Neural cell (in vitro differentiated cells): ENCODE results near the gene SLC6A19. TPM values are rescaled to one million over a fixed set of nuclear protein-coding genes. Genes with fewer than 3 reads are reported as not detected.

Experiments
- H2AFZ ChIP-seq: fragments of 200-600, 300-800 bp; sonication (generic), shearing (Covaris generic); 2 replicates; pipeline ENCODE4 v1.6.0; 2014; ENCODE audit warnings: low read depth, mild to moderate bottlenecking, antibody characterized with exemption, low read length, moderate library complexity
- H3F3A ChIP-seq: fragments of 200-600 bp; shearing (Covaris generic); 2 replicates; pipeline ENCODE4 v1.6.1; 2016; ENCODE audit warnings: mild to moderate bottlenecking, moderate library complexity, mixed read lengths, antibody characterized with exemption, low read length; ENCODE audit not compliant: insufficient read depth, poor library complexity, severe bottlenecking
- H3K27ac ChIP-seq: fragments of 200-600, 300-800 bp; sonication (generic), shearing (Covaris generic); 2 replicates; pipeline ENCODE4 v1.5.1; 2014; ENCODE audit warnings: mild to moderate bottlenecking, low read length, moderate library complexity
- H3K27me3 ChIP-seq: fragments of 300-800, 200-600 bp; sonication (generic), shearing (Covaris generic); 2 replicates; pipeline ENCODE4 v1.6.0; 2014; ENCODE audit warnings: mild to moderate bottlenecking, low read depth, low read length, moderate library complexity; ENCODE audit not compliant: insufficient read depth
- H3K36me3 ChIP-seq: fragments of 300-800, 200-600 bp; sonication (generic), shearing (Covaris generic); 2 replicates; pipeline ENCODE4 v1.5.1; 2014; ENCODE audit warnings: mild to moderate bottlenecking, antibody characterized with exemption, low read length, moderate library complexity; ENCODE audit not compliant: insufficient read depth
- H3K4me2 ChIP-seq: fragments of 300-800, 200-600 bp; sonication (generic), shearing (Covaris generic); 2 replicates; pipeline ENCODE4 v1.6.0; 2014; ENCODE audit warnings: mild to moderate bottlenecking, low read length
- H3K4me3 ChIP-seq: fragments of 300-800, 200-600 bp; sonication (generic), shearing (Covaris generic); 2 replicates; pipeline ENCODE4 v1.5.1; 2014; ENCODE audit warnings: mild to moderate bottlenecking, low read length, moderate library complexity
- H3K79me2 ChIP-seq: fragments of 200-600 bp; shearing (Covaris generic); replicated peaks from 2 replicates; pipeline ENCODE4 v1.6.0; 2014; ENCODE audit warnings: mild to moderate bottlenecking, low read length, moderate library complexity; ENCODE audit not compliant: insufficient read depth
- H3K9ac ChIP-seq: fragments of 300-800, 200-600 bp; sonication (generic), shearing (Covaris generic); 2 replicates; pipeline ENCODE4 v1.6.1; 2016; ENCODE audit warnings: mild to moderate bottlenecking, low read length, mixed read lengths
- H3K9me2 ChIP-seq: fragments of 200-600 bp; shearing (Covaris generic); 2 replicates; pipeline ENCODE4 v1.6.1; 2016; ENCODE audit warnings: mild to moderate bottlenecking, low read length, mixed read lengths; ENCODE audit not compliant: insufficient read depth
- H3K9me3 ChIP-seq: fragments of 200-600, 300-800 bp; sonication (generic), shearing (Covaris generic); 2 replicates; pipeline ENCODE4 v1.6.1; 2016; ENCODE audit warnings: mild to moderate bottlenecking, mixed run types, low read length, moderate library complexity, mixed read lengths
- H4K20me1 ChIP-seq: fragments of 200-600 bp; shearing (Covaris generic); 2 replicates; pipeline ENCODE4 v1.6.1; 2016; ENCODE audit warnings: mild to moderate bottlenecking, mixed run types; ENCODE audit not compliant: insufficient read depth
- EP300 ChIP-seq: fragments of 450-650 bp; conservative IDR thresholded peaks from 2 replicates; pipeline ENCODE4 v1.6.1; 2014; ENCODE audit warnings: antibody characterized with exemption, mild to moderate bottlenecking, moderate library complexity; ENCODE audit not compliant: poor library complexity, severe bottlenecking
- EZH2 ChIP-seq: fragments of 200-600, 300-800 bp; shearing (Covaris generic), sonication (generic); IDR thresholded peaks from 2 replicates; pipeline ENCODE4 v1.6.1; 2014; ENCODE audit warnings: antibody characterized with exemption, low read length, borderline replicate concordance, mild to moderate bottlenecking; ENCODE audit not compliant: insufficient read depth, poor library complexity, severe bottlenecking
- MXI1 ChIP-seq: fragments of 450-650 bp; conservative IDR thresholded peaks from 2 replicates; pipeline ENCODE4 v1.6.1; 2014; ENCODE audit warnings: antibody characterized with exemption, mild to moderate bottlenecking; ENCODE audit not compliant: poor library complexity, severe bottlenecking
- POLR2AphosphoS5 ChIP-seq: IDR thresholded peaks from 2 replicates; pipeline ENCODE4 v1.6.1; 2012
- RAD21 ChIP-seq: fragments of 450-650 bp; conservative IDR thresholded peaks from 2 replicates; pipeline ENCODE4 v1.6.1; 2014; ENCODE audit warnings: antibody characterized with exemption, mild to moderate bottlenecking, moderate library complexity
- SMC3 ChIP-seq: fragments of 450-650 bp; conservative IDR thresholded peaks from 2 replicates; pipeline ENCODE4 v1.6.1; 2014; ENCODE audit warnings: antibody characterized with exemption, mild to moderate bottlenecking, moderate library complexity; ENCODE audit not compliant: poor library complexity
- TAF1 ChIP-seq: IDR thresholded peaks from 2 replicates; pipeline ENCODE4 v1.6.1; 2012; ENCODE audit warnings: low read depth
- polyA plus RNA-seq: library from polyadenylated mRNA; depleted of rRNA; stranded (reverse); fragments of >200 nt; gene quantifications from 2 replicates; pipeline ENCODE4 v1.2.3, GENCODE V29; 2014
- TF ChIP-seq, protein P1 (sequence below): IDR thresholded peaks from 2 replicates; pipeline ENCODE4 v1.6.1; 2012; ENCODE audit warnings: borderline replicate concordance
- TF ChIP-seq, protein P2 (sequence below): fragments of 450-650 bp; IDR thresholded peaks from 2 replicates; pipeline ENCODE4 v1.5.1; 2014; ENCODE audit warnings: antibody characterized with exemption, mild to moderate bottlenecking, moderate library complexity; ENCODE audit not compliant: poor library complexity, severe bottlenecking

Gene SLC6A19
- polyA plus RNA-seq, 1 donor from 2014 or later, result not detected

DNA sequence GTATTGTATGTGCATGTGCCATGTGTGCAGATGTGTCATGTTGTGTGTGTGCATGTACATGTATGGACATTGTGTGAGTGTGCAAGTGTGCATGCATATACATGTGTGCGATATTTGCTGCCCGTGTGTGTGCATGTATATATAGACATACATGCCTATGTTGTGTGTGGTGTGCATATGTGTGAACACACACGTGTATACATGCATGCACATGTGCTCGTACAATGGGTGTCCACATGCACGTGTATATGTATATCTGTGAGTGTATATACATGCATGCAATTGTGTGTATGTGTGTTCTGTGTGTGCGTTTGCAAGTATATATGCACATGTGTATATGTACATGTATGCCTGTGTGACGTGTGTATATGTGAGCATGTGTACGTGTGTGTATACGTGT is 20.8 kb downstream of the SLC6A19 start:
- Histone ChIP-seq H3K27me3 (no peaks in the 10 kb centered on the region), H3K27ac (no peak overlapping the region), H3K9ac (no peak overlapping the region), H2AFZ (no peak overlapping the region), H4K20me1 (no peaks in the 10 kb centered on the region), H3F3A (no peaks in the 10 kb centered on the region), H3K79me2 (no peaks in the 10 kb centered on the region), H3K4me2 (no peak overlapping the region), H3K9me3 (no peaks in the 10 kb centered on the region), H3K9me2 (no peaks in the 10 kb centered on the region), H3K36me3 (no peaks in the 10 kb centered on the region), H3K4me3 (no peak overlapping the region)
- TF ChIP-seq RAD21, result no peak
- TF ChIP-seq MXI1, result no peak
- no peak for TF ChIP-seq TAF1
- TF ChIP-seq EP300, result no peak
- no peak for TF ChIP-seq SMC3
- TF ChIP-seq EZH2, result no peak
- no peak for TF ChIP-seq POLR2AphosphoS5
- TF ChIP-seq, protein P1, sequence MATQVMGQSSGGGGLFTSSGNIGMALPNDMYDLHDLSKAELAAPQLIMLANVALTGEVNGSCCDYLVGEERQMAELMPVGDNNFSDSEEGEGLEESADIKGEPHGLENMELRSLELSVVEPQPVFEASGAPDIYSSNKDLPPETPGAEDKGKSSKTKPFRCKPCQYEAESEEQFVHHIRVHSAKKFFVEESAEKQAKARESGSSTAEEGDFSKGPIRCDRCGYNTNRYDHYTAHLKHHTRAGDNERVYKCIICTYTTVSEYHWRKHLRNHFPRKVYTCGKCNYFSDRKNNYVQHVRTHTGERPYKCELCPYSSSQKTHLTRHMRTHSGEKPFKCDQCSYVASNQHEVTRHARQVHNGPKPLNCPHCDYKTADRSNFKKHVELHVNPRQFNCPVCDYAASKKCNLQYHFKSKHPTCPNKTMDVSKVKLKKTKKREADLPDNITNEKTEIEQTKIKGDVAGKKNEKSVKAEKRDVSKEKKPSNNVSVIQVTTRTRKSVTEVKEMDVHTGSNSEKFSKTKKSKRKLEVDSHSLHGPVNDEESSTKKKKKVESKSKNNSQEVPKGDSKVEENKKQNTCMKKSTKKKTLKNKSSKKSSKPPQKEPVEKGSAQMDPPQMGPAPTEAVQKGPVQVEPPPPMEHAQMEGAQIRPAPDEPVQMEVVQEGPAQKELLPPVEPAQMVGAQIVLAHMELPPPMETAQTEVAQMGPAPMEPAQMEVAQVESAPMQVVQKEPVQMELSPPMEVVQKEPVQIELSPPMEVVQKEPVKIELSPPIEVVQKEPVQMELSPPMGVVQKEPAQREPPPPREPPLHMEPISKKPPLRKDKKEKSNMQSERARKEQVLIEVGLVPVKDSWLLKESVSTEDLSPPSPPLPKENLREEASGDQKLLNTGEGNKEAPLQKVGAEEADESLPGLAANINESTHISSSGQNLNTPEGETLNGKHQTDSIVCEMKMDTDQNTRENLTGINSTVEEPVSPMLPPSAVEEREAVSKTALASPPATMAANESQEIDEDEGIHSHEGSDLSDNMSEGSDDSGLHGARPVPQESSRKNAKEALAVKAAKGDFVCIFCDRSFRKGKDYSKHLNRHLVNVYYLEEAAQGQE, result no peak
- TF ChIP-seq, protein P2, sequence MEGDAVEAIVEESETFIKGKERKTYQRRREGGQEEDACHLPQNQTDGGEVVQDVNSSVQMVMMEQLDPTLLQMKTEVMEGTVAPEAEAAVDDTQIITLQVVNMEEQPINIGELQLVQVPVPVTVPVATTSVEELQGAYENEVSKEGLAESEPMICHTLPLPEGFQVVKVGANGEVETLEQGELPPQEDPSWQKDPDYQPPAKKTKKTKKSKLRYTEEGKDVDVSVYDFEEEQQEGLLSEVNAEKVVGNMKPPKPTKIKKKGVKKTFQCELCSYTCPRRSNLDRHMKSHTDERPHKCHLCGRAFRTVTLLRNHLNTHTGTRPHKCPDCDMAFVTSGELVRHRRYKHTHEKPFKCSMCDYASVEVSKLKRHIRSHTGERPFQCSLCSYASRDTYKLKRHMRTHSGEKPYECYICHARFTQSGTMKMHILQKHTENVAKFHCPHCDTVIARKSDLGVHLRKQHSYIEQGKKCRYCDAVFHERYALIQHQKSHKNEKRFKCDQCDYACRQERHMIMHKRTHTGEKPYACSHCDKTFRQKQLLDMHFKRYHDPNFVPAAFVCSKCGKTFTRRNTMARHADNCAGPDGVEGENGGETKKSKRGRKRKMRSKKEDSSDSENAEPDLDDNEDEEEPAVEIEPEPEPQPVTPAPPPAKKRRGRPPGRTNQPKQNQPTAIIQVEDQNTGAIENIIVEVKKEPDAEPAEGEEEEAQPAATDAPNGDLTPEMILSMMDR, result no peak

DNA sequence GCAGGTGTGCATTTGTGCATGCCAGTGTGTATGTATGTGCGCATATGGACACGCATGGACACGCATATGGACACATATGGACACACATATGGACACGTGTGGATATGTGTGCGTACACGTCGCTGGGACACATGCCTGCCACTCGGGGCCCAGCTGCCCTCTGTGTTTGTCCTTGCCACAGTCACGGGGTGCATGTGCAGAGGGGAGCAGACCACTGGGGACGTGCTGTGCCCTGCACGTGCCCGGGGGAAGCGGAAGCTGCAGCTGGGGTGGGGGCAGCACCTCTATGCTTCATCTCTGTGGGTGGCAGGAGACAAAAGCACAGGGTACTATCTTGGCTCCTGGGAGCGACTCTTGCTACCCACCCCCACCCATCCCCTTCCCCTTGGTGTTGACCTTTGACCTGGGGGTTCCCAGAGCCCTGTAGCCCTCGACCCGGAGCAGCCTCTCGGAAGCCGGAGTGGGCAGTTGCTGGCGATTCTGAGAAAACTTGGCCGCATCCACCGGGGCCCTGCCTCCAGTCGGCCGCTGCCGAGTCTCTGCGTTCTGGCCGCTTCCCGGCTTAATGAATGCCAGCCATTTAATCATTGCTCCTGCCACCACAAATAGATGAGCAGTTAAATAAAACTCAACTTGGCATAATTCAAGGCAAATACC is 21.4 kb downstream of the SLC6A19 start:
- H4K20me1 ChIP-seq, result no peaks in the 10 kb centered on the region
- no peaks in the 10 kb centered on the region for H3K9me2 ChIP-seq
- H3K9ac ChIP-seq, result no peak overlapping the region
- TF ChIP-seq, protein P2, result no peak
- TF ChIP-seq EP300 (no peak), SMC3 (no peak), RAD21 (no peak), EZH2 (no peak), POLR2AphosphoS5 (no peak), TAF1 (no peak), MXI1 (no peak)
- TF ChIP-seq, protein P1, result no peak
- no peak overlapping the region for H3K4me2 ChIP-seq
- no peak overlapping the region for H3K4me3 ChIP-seq
- no peaks in the 10 kb centered on the region for H3F3A ChIP-seq
- no peaks in the 10 kb centered on the region for H3K27me3 ChIP-seq
- H3K79me2 ChIP-seq, result no peaks in the 10 kb centered on the region
- H3K27ac ChIP-seq, result no peak overlapping the region
- H3K9me3 ChIP-seq, result no peaks in the 10 kb centered on the region
- H2AFZ ChIP-seq, result no peak overlapping the region
- no peaks in the 10 kb centered on the region for H3K36me3 ChIP-seq
